OCI-LY7 (cell line): ENCODE measurements around the gene DNAJB5. TPM values are rescaled to one million over a fixed set of nuclear protein-coding genes. Genes with fewer than 3 reads are reported as not detected.

Experiments
- BruUV-seq: library from RNA; stranded (reverse); fragments of 400-500 nt; replicated peaks from 2 replicates; lab custom pipeline; 2021; lab: Mats Ljungman, UMichigan
- CTCF ChIA-PET: fragments of 300-600 bp; sonication (Branson Sonifier 250); formaldehyde crosslinking; loops from one replicate; lab custom pipeline; 2022; ENCODE audit warnings: antibody characterized with exemption; ENCODE audit not compliant: unreplicated experiment; lab: Charles Lee
- POLR2A ChIA-PET: fragments of 300-600 bp; sonication (Branson Sonifier 250); formaldehyde crosslinking; loops from one replicate; lab custom pipeline; 2022; ENCODE audit warnings: antibody characterized with exemption; lab: Charles Lee
- DNase-seq: peaks from one replicate; pipeline ENCODE4 v3.0.0-alpha.2; 2015; ENCODE audit warnings: low spot score
- H2AFZ ChIP-seq: fragments of 200-600 bp; sonication (generic), shearing (Covaris generic); 2 replicates; pipeline ENCODE4 v1.6.1; 2014; ENCODE audit warnings: mild to moderate bottlenecking, antibody characterized with exemption, low read length, moderate library complexity
- H3K27ac ChIP-seq: fragments of 200-600 bp; sonication (generic); 2 replicates; pipeline ENCODE4 v1.5.1; 2014; ENCODE audit warnings: mixed run types, low read depth, mild to moderate bottlenecking, moderate library complexity, low read length, inconsistent platforms; ENCODE audit not compliant: poor library complexity, severe bottlenecking
- H3K36me3 ChIP-seq: fragments of 200-600 bp; sonication (generic); 2 replicates; pipeline ENCODE4 v1.6.1; 2014; ENCODE audit warnings: mild to moderate bottlenecking, antibody characterized with exemption, low read length, moderate library complexity, mixed read lengths; ENCODE audit not compliant: insufficient read depth
- H3K4me1 ChIP-seq: fragments of 200-600 bp; sonication (generic); 2 replicates; pipeline ENCODE4 v1.5.1; 2014; ENCODE audit warnings: mild to moderate bottlenecking, low read length; ENCODE audit not compliant: insufficient read depth, poor library complexity, severe bottlenecking
- H3K4me2 ChIP-seq: fragments of 200-600 bp; sonication (generic); 2 replicates; pipeline ENCODE4 v1.6.1; 2014; ENCODE audit warnings: mild to moderate bottlenecking, low read length
- H3K4me3 ChIP-seq: fragments of 200-600 bp; sonication (generic); 2 replicates; pipeline ENCODE4 v1.5.1; 2014; ENCODE audit warnings: mild to moderate bottlenecking, low read depth, low read length; ENCODE audit not compliant: poor library complexity, severe bottlenecking
- H3K79me2 ChIP-seq: fragments of 200-600 bp; sonication (generic); 2 replicates; pipeline ENCODE4 v1.6.1; 2016; ENCODE audit warnings: low read depth, mild to moderate bottlenecking, low read length, moderate library complexity, mixed read lengths; ENCODE audit not compliant: insufficient read depth
- H3K9me2 ChIP-seq: fragments of 200-600 bp; sonication (generic); 2 replicates; pipeline ENCODE4 v1.6.1; 2016; ENCODE audit warnings: mild to moderate bottlenecking, low read length, mixed read lengths; ENCODE audit not compliant: insufficient read depth
- H3K9me3 ChIP-seq: fragments of 200-600 bp; sonication (generic); 2 replicates; pipeline ENCODE4 v1.6.1; 2014; ENCODE audit warnings: mild to moderate bottlenecking, mixed run types, low read length, mixed read lengths
- H4K20me1 ChIP-seq: fragments of 200-600 bp; sonication (generic); 2 replicates; pipeline ENCODE4 v1.6.1; 2014; ENCODE audit warnings: mild to moderate bottlenecking, antibody characterized with exemption, low read length, moderate library complexity, mixed read lengths; ENCODE audit not compliant: insufficient read depth
- CTCF ChIP-seq: fragments of 200-600 bp; sonication (generic); conservative IDR thresholded peaks from 2 replicates; pipeline ENCODE4 v1.5.1; 2014; ENCODE audit warnings: mild to moderate bottlenecking, antibody characterized with exemption, low read length, moderate library complexity, mixed read lengths
- EZH2phosphoT487 ChIP-seq: fragments of 200-600 bp; sonication (generic); IDR thresholded peaks from 2 replicates; pipeline ENCODE4 v1.6.1; 2018; ENCODE audit warnings: low read depth, borderline replicate concordance, mild to moderate bottlenecking, mixed run types, antibody characterized with exemption, low read length, moderate library complexity, mixed read lengths
- intact Hi-C: fragments of 100-400 bp; cut with micrococcal nuclease; formaldehyde crosslinking; loops from one replicate; pipeline ENCODE4 v1.10.0; 2022; ENCODE audit not compliant: unreplicated experiment
- total RNA-seq, 2 experiments: library from RNA; depleted of rRNA in 1 of 2; stranded (reverse); fragments of >200 nt in 1 of 2; shearing (Covaris generic) in 1 of 2; gene quantifications; 2 replicates each; pipeline ENCODE4 v1.2.3, GENCODE V29; 2014 to 2022

Gene DNAJB5
- total RNA-seq, 2 experiments from 2014 or later = 5.1 to 5.8 TPM

GRCh38 chr9:34961574-34962490 is 27.7 kb upstream of the DNAJB5 start:
- Histone ChIP-seq H3K36me3 (no peaks in the 10 kb centered on the region), H4K20me1 (no peaks in the 10 kb centered on the region), H2AFZ (no peak overlapping the region), H3K27ac (no peak overlapping the region), H3K79me2 (no peaks in the 10 kb centered on the region), H3K9me3 (no peaks in the 10 kb centered on the region), H3K4me2 (no peak overlapping the region), H3K9me2 (no peaks in the 10 kb centered on the region), H3K4me1 (no peaks in the 10 kb centered on the region), H3K4me3 (no peak overlapping the region)
- CTCF ChIA-PET = no interaction called here
- POLR2A ChIA-PET = interaction anchor here (0.6 kb wide), 2 partner anchors 413 to 1366 kb away, joined by 4 read pairs; no protein-coding TSS in a partner anchor
- no peak for TF ChIP-seq EZH2phosphoT487
- TF ChIP-seq CTCF = no peak
- DNase-seq = no peak
- BruUV-seq = no TSS peak
- intact Hi-C loops = no loop called here

- Histone ChIP-seq H3K4me1 (no peaks in the 10 kb centered on the region), H3K4me3 (no peak overlapping the region), H3K9me2 (no peaks in the 10 kb centered on the region), H3K27ac (no peak overlapping the region), H4K20me1 (no peaks in the 10 kb centered on the region), H3K79me2 (no peaks in the 10 kb centered on the region), H3K9me3 (no peaks in the 10 kb centered on the region), H3K36me3 (no peaks in the 10 kb centered on the region), H3K4me2 (no peak overlapping the region), H2AFZ (no peak overlapping the region)
- intact Hi-C loops = no loop called here
- DNase-seq = no peak
- ChIA-PET CTCF (no interaction called here), POLR2A (no interaction called here)
- no peak for TF ChIP-seq EZH2phosphoT487
- no peak for TF ChIP-seq CTCF
- no TSS peak for BruUV-seq
These were observed 27.0 kb upstream of the DNAJB5 start for GRCh38 chr9:34962546-34962945.

GRCh38 chr9:34963552-34963951 is 26.0 kb upstream of the DNAJB5 start:
- no peak overlapping the region for H2AFZ ChIP-seq
- intact Hi-C loops = no loop called here
- TF ChIP-seq CTCF (no peak), EZH2phosphoT487 (no peak)
- ChIA-PET CTCF (no interaction called here), POLR2A (no interaction called here)
- no peaks in the 10 kb centered on the region for H3K4me1 ChIP-seq
- H4K20me1 ChIP-seq = no peaks in the 10 kb centered on the region
- H3K36me3 ChIP-seq = no peaks in the 10 kb centered on the region
- H3K79me2 ChIP-seq = no peaks in the 10 kb centered on the region
- no peak overlapping the region for H3K4me2 ChIP-seq
- no TSS peak for BruUV-seq
- H3K9me2 ChIP-seq = no peaks in the 10 kb centered on the region
- no peak overlapping the region for H3K27ac ChIP-seq
- no peaks in the 10 kb centered on the region for H3K9me3 ChIP-seq
- no peak overlapping the region for H3K4me3 ChIP-seq
- no peak for DNase-seq
